Transverse colon (tissue), 4 donors: Measurements from ENCODE around the gene STK10. TPM values are rescaled to one million over a fixed set of nuclear protein-coding genes. Genes with fewer than 3 reads are reported as not detected.
A peak's percentile ranks its signal among the peaks of the same experiment; 100 is the strongest.

Experiments used
- DNase-seq: peaks from one replicate; pipeline ENCODE4 v3.0.0-alpha.2; 2019
- H3K27ac ChIP-seq, 4 donors: fragments of 200-600 bp; sonication (generic); 2 replicates each; pipeline ENCODE4 v1.5.1; 2016 to 2018; ENCODE audit warnings: inconsistent platforms in 4 of 4
- H3K27me3 ChIP-seq: fragments of 200-600 bp; sonication (generic); 2 replicates; pipeline ENCODE4 v1.5.1; 2017; ENCODE audit warnings: inconsistent platforms
- H3K36me3 ChIP-seq, 4 donors: fragments of 200-600 bp; sonication (generic); 2 replicates each; pipeline ENCODE4 v1.5.1; 2017 to 2019; ENCODE audit warnings: inconsistent platforms in 4 of 4
- H3K4me1 ChIP-seq, 4 donors: fragments of 200-600 bp; sonication (generic); 2 replicates each; pipeline ENCODE4 v1.5.1; 2017 to 2020; ENCODE audit warnings: inconsistent platforms in 4 of 4
- H3K4me3 ChIP-seq, 4 donors: fragments of 200-600 bp; sonication (generic); 1 replicate in 1 of 4; 2 replicates in 3 of 4; pipeline versions ENCODE4 v1.5.1 to v1.6.1; 2017 to 2019; ENCODE audit warnings: inconsistent platforms in 4 of 4
- H3K9me3 ChIP-seq, 2 donors: fragments of 200-600 bp; sonication (generic); 2 replicates each; pipeline ENCODE4 v1.5.1; 2017 to 2019; ENCODE audit warnings: inconsistent platforms in 2 of 2
- CTCF ChIP-seq, 5 experiments: fragments of 200-600 bp in 3 of 5; fragments of 450-650 bp in 2 of 5; sonication (generic) in 3 of 5; IDR thresholded peaks; 1 replicate in 2 of 5; 2 replicates in 3 of 5; pipeline ENCODE4 v1.5.1; 2016 to 2017; ENCODE audit warnings: antibody characterized with exemption in 5 of 5, inconsistent platforms in 3 of 5, mild to moderate bottlenecking in 2 of 5, moderate library complexity in 1 of 5
- EP300 ChIP-seq: sonication (generic); formaldehyde crosslinking; IDR thresholded peaks from one replicate; pipeline ENCODE4 v1.6.1; 2017; ENCODE audit warnings: antibody characterized with exemption, low read depth
- POLR2A ChIP-seq: fragments of 450-650 bp; IDR thresholded peaks from one replicate; pipeline ENCODE4 v1.6.1; 2016; ENCODE audit warnings: antibody characterized with exemption, mild to moderate bottlenecking, moderate library complexity
- POLR2AphosphoS5 ChIP-seq, 3 donors: sonication (generic); formaldehyde crosslinking; IDR thresholded peaks; one replicate each; pipeline ENCODE4 v1.6.1; 2016; ENCODE audit warnings: antibody characterized with exemption in 3 of 3
- WGBS, 2 donors: methylation state at CpG; one replicate each; pipeline ENCODE4 v1.1.5; 2018; ENCODE audit warnings: low coverage in 1 of 2; 5-methylcytosine and 5-hydroxymethylcytosine counted together
- in situ Hi-C, 4 donors: fragments of 200-750 bp; cut with MboI; loops; one replicate each; pipeline versions ENCODE4 v1.15.0 to v1.15.1; 2017; ENCODE audit warnings: low sequenced_read_pairs in 3 of 4, low pct_ligation_motif_present in 1 of 4, low pct_unique_long_range_greater_than_20kb in 1 of 4
- intact Hi-C: fragments of 100-400 bp; cut with DNase I; formaldehyde crosslinking; loops from one replicate; pipeline ENCODE4 v1.15.1; 2023; ENCODE audit warnings: low total_unique reads
- total RNA-seq, 4 donors: library from RNA; depleted of rRNA; stranded (reverse); fragments of >200 nt; gene quantifications; one replicate each; pipeline ENCODE4 v1.1.0, GENCODE V29; 2016

STK10 gene
- total RNA-seq, 4 donors from 2014 or later, result 21.2 to 207 (median 49.3) TPM

- intact Hi-C loops, result no loop called here
- H3K4me1 ChIP-seq, result peaks cover 0 to 9% (median 0%) of the 10 kb centered on the region in 4 donors
- WGBS, 2 donors, result 89 to 100% methylated on average over 2 to 3 of the region's 3 CpGs
- no peak overlapping the region for H3K27ac ChIP-seq
- no peak for DNase-seq
- in situ Hi-C loops, result no loop called here
- H3K4me3 ChIP-seq, result no peak overlapping the region
- peaks cover 0 to 8% (median 0%) of the 10 kb centered on the region in 4 donors for H3K36me3 ChIP-seq
- no peaks in the 10 kb centered on the region for H3K9me3 ChIP-seq
- no peak for TF ChIP-seq POLR2A
- TF ChIP-seq EP300, result no peak
- no peak for TF ChIP-seq POLR2AphosphoS5 (IDR thresholded peaks at IDR 0.05)
- no peak for TF ChIP-seq CTCF (IDR thresholded peaks at IDR 0.05)
- H3K27me3 ChIP-seq, result no peaks in the 10 kb centered on the region
Measured at GRCh38 chr5:172074896-172075295, 113.1 kb downstream of the STK10 start.

GRCh38 chr5:172071309-172071875 lies 116.6 kb downstream of the STK10 start:
- TF ChIP-seq CTCF (IDR thresholded peaks at IDR 0.05) (no peak), POLR2AphosphoS5 (IDR thresholded peaks at IDR 0.05) (no peak), POLR2A (no peak), EP300 (no peak)
- H3K4me1 ChIP-seq, result peaks cover 0 to under 1% (median 0%) of the 10 kb centered on the region in 4 donors
- 88 to 100% methylated on average over 1 to 3 of the region's 3 CpGs for whole genome bisulfite sequencing, 2 donors
- intact Hi-C loops (no loop called here), in situ Hi-C loops (no loop called here)
- no peaks in the 10 kb centered on the region for H3K9me3 ChIP-seq
- peaks cover 0 to 8% (median 0%) of the 10 kb centered on the region in 4 donors for H3K36me3 ChIP-seq
- no peak for DNase-seq
- no peaks in the 10 kb centered on the region for H3K27me3 ChIP-seq
- H3K4me3 ChIP-seq, result no peak overlapping the region
- no peak overlapping the region for H3K27ac ChIP-seq

GRCh38 chr5:172065431-172066065 lies 122.5 kb downstream of the STK10 start:
- peaks cover 0 to 19% (median 3%) of the 10 kb centered on the region in 4 donors for H3K36me3 ChIP-seq
- intact Hi-C loops, result no loop called here
- H3K27ac ChIP-seq, result peak overlapping the region in 2 of 4 donors; percentile 4 to 34
- no peak for DNase-seq
- WGBS, 2 donors, result 83 to 88% methylated on average over 1 to 7 of the region's 7 CpGs
- no peaks in the 10 kb centered on the region for H3K27me3 ChIP-seq
- TF ChIP-seq POLR2AphosphoS5 (IDR thresholded peaks at IDR 0.05) (no peak), CTCF (IDR thresholded peaks at IDR 0.05) (no peak), EP300 (no peak), POLR2A (no peak)
- in situ Hi-C loops, result no loop called here
- peaks cover 0 to 7% (median 7%) of the 10 kb centered on the region in 4 donors for H3K4me1 ChIP-seq
- no peaks in the 10 kb centered on the region for H3K9me3 ChIP-seq
- no peak overlapping the region for H3K4me3 ChIP-seq

- H3K9me3 ChIP-seq, result no peaks in the 10 kb centered on the region
- H3K4me3 ChIP-seq, result no peak overlapping the region
- in situ Hi-C loops (no loop called here), intact Hi-C loops (no loop called here)
- 100% methylated on average over 9 of the region's 9 CpGs; no CpG with 5 or more reads in 1 of the 2 donors for WGBS, 2 donors
- H3K27ac ChIP-seq, result no peak overlapping the region
- peaks cover 0 to 23% (median 3%) of the 10 kb centered on the region in 4 donors for H3K36me3 ChIP-seq
- H3K27me3 ChIP-seq, result no peaks in the 10 kb centered on the region
- TF ChIP-seq CTCF (IDR thresholded peaks at IDR 0.05) (no peak), POLR2AphosphoS5 (IDR thresholded peaks at IDR 0.05) (no peak), EP300 (no peak), POLR2A (no peak)
- DNase-seq, result no peak
- H3K4me1 ChIP-seq, result peaks cover 0 to 7% (median 7%) of the 10 kb centered on the region in 4 donors
Measured at GRCh38 chr5:172064766-172065165, 123.3 kb downstream of the STK10 start.
